Stimulated activated CD4-positive, alpha-beta T cell treated with anti-CD3 and anti-CD28 coated beads, Interleukin-1b, Interleukin-23, amount 100 ng/mL, for 1 hour (primary cell): ENCODE results near the gene CTNS.

Source experiments
- DNase-seq, 2 donors: peaks; one replicate each; pipeline ENCODE4 v3.0.0-alpha.2; 2020; ENCODE audit warnings: low read depth in 2 of 2

The CTNS gene

GRCh38 chr17:3658784-3659449, 22.4 kb downstream of the CTNS start:
- DNase-seq = no peak

- no peak for DNase-seq
Observed at GRCh38 chr17:3659541-3660111, 23.1 kb downstream of the CTNS start.

- no peak for DNase-seq
Observed at GRCh38 chr17:3660311-3660891, 23.8 kb downstream of the CTNS start.

- DNase-seq = no peak
Observed at GRCh38 chr17:3663102-3664011, 26.8 kb downstream of the CTNS start.

GRCh38 chr17:3665834-3666233, 29.3 kb downstream of the CTNS start:
- DNase-seq = no peak

- DNase-seq = no peak
Observed at GRCh38 chr17:3666516-3666915, 30.0 kb downstream of the CTNS start.

GRCh38 chr17:3667366-3668278, 31.1 kb downstream of the CTNS start:
- no peak for DNase-seq

- DNase-seq = peak; percentile 95 to 96
Observed at GRCh38 chr17:3668279-3669084, 31.9 kb downstream of the CTNS start, which contains the start of the genes EMC6 and TAX1BP3. EMC6 (plus strand) TSS chr17:3668812; CDS start chr17:3669147, 335 bp downstream. TAX1BP3 (minus strand) TSS chr17:3668578; CDS start chr17:3668526, 52 bp downstream.

- DNase-seq = no peak
Observed at GRCh38 chr17:3669085-3669347, 32.5 kb downstream of the CTNS start.

GRCh38 chr17:3669548-3669947, 33.0 kb downstream of the CTNS start:
- no peak for DNase-seq

- no peak for DNase-seq
Observed at GRCh38 chr17:3672571-3672970, 36.0 kb downstream of the CTNS start.

- no peak for DNase-seq
Observed at GRCh38 chr17:3675886-3676285, 39.3 kb downstream of the CTNS start.

- DNase-seq = no peak
Observed at GRCh38 chr17:3678095-3678820, 41.7 kb downstream of the CTNS start.

GRCh38 chr17:3678821-3679530, 42.4 kb downstream of the CTNS start:
- no peak for DNase-seq

GRCh38 chr17:3679531-3680126, 43.1 kb downstream of the CTNS start:
- DNase-seq = no peak

- no peak for DNase-seq
Observed at GRCh38 chr17:3681057-3681456, 44.5 kb downstream of the CTNS start.

- DNase-seq = no peak
Observed at GRCh38 chr17:3681565-3681964, 45.0 kb downstream of the CTNS start.

- no peak for DNase-seq
Observed at GRCh38 chr17:3682033-3682432, 45.5 kb downstream of the CTNS start.

- DNase-seq = peak in 1 of 2 donors; percentile 30
Observed at GRCh38 chr17:3683054-3683511, 46.5 kb downstream of the CTNS start.
